D721Med (cell line): ENCODE measurements around the gene GBA3.

ENCODE experiments used
- DNase-seq: peaks from one replicate; pipeline ENCODE4 v3.0.0; 2011; ENCODE audit warnings: low spot score; ENCODE audit not compliant: insufficient read length
- FAIRE-seq: peaks from 2 replicates; lab custom pipeline; 2011; peaks lifted over from hg19 to GRCh38; lab: Jason Lieb, UNC
- CTCF ChIP-seq: IDR thresholded peaks from 2 replicates; pipeline ENCODE4 v1.5.1; 2012; ENCODE audit warnings: mild to moderate bottlenecking, control low read depth; ENCODE audit not compliant: insufficient read depth; ENCODE audit errors: missing control alignments

The GBA3 gene

DNA sequence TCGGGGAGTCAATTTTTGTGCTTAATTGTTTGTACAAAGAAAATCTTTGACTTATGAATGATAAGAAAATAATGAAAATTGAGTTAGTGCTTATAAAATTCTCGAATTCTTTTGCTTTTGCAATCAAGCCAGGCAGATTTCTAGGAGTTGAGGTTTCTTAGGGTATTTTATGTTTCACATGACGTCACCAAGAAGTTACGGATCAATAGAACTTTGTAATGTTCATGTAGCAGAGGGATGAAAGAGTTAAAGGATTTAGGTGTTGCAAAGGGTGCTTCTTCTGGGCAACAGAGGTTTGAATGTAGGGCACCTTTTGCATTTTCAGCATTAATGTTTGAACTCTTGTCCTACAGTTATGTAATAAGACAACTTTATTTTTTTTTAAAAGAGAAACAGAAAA lies 19.4 kb downstream of the GBA3 start:
- DNase-seq: no peak
- FAIRE-seq: no peak
- no peak for TF ChIP-seq CTCF

- no peak for FAIRE-seq
- no peak for DNase-seq
- TF ChIP-seq CTCF: no peak
Observed at GRCh38 chr4:22712529-22712928, 19.8 kb downstream of the GBA3 start.

- DNase-seq (no peak), FAIRE-seq (no peak)
- no peak for TF ChIP-seq CTCF
Observed at GRCh38 chr4:22713841-22714240, 21.1 kb downstream of the GBA3 start.

- no peak for FAIRE-seq
- no peak for TF ChIP-seq CTCF
- no peak for DNase-seq
Observed at GRCh38 chr4:22719218-22719617, 26.5 kb downstream of the GBA3 start.

DNA sequence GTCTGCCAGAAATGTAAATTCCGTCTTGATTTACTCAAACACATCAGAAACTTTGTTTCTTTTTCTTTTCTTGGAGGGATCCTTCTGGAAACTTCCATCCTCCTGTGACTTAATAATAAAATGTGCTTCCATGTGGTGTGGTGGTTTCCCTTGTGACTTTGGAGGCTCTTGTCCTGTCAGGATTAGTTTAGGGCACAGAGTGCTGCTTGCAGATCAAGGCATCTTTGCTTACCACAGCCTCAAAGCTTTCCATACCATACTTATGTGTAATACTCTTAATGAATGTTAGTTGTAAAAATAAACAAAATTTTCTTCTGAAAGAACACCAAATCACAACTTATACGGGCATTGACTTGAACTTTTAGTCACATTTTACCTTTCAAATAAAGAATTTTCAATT lies 27.4 kb downstream of the GBA3 start:
- DNase-seq (no peak), FAIRE-seq (no peak)
- no peak for TF ChIP-seq CTCF

- FAIRE-seq (no peak), DNase-seq (no peak)
- TF ChIP-seq CTCF: no peak
Observed at GRCh38 chr4:22721204-22721603, 28.5 kb downstream of the GBA3 start.

- FAIRE-seq: no peak
- TF ChIP-seq CTCF: no peak
- no peak for DNase-seq
Observed at GRCh38 chr4:22730021-22730420, 37.3 kb downstream of the GBA3 start.
